ENCODE data around the gene DPYD.

DPYD gene

DNA sequence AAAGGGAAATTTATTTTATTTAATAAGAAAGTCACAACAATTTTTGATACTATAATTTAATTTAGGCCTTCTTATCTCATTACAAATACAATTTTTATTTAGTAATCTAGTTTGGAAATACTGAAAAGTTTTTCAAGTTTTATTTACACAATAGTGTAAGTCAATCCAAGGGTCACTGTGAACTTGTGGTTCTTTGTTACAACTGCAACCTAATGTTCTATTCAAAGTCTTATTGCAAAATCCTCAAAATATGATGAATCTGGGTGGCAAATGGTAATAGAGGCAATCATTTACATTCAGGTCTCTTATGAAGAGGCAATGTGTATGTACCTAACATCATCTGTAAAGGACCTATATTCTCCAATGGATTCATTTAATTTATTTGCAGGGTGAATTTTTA is 421.2 kb downstream of the DPYD start:
- DNase-seq = no peak
- no peak for TF ChIP-seq GATA1 (IDR thresholded peaks at IDR 0.05; ENCODE audit: low read depth, low read length)
- no peak for TF ChIP-seq POLR2A (IDR thresholded peaks at IDR 0.05; ENCODE audit: low read length)

DNA sequence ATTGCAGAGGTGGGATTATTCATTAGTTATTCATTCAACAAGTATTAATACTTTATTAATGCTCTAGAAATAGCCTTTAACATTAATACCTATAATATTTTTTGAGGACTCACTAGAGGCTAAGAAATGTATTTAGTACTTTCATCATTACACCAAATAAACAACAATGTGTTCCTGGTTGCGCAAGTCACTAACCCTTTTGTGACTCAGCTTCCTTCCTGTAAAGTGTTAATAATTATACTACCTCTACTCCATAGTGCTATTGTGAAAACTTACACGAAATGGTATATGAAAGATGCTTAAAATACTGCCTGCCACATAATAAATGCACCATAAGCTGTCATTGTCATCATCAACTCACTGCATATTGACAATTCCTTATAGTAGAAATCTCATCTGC is 431.0 kb downstream of the DPYD start:
- DNase-seq = no peak
- TF ChIP-seq POLR2A (IDR thresholded peaks at IDR 0.05; ENCODE audit: low read length) = no peak
- no peak for TF ChIP-seq GATA1 (IDR thresholded peaks at IDR 0.05; ENCODE audit: low read depth, low read length)

DNA sequence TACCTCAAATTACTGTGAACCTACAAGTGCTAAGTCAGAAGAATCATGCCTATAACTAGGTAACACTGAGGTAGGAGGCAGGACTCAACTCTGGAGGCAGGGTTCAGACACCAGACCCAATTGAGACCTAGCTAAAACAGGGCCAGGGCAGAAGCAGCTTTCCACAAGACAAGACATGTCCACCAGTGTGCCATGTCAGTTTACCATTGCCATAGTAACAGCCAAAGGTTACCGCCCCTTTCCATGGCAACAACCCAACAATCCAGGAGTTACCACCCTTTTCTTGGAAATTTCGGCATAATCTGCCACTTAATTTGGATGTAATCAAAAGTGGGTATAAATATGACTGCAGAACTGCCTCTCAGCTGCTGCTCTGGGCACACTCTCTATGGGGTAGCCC is 432.3 kb downstream of the DPYD start:
- TF ChIP-seq POLR2A (IDR thresholded peaks at IDR 0.05; ENCODE audit: low read length) = no peak
- TF ChIP-seq GATA1 (IDR thresholded peaks at IDR 0.05; ENCODE audit: low read depth, low read length) = no peak
- peak; percentile 6 to 14 for DNase-seq

DNA sequence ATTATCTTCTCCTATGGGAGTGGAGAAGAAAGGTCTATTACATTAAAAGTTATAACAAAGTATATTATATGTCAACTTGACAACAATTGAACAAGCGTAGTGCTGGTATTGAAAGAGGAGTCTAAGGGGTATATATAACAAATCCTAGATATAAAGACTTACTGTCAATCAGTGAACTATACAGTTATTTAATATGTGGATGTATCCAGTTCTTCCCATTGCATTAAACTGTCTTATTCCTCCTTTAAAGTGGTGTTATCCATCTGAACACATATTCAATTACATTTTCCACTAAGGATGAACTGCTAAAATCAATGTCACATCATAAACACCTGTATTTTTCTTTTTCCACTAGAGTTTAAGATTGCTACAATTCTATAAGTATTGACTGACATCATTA is 438.8 kb downstream of the DPYD start:
- DNase-seq = no peak
- no peak for TF ChIP-seq GATA1 (IDR thresholded peaks at IDR 0.05; ENCODE audit: low read depth, low read length)
- no peak for TF ChIP-seq POLR2A (IDR thresholded peaks at IDR 0.05; ENCODE audit: low read length)

DNA sequence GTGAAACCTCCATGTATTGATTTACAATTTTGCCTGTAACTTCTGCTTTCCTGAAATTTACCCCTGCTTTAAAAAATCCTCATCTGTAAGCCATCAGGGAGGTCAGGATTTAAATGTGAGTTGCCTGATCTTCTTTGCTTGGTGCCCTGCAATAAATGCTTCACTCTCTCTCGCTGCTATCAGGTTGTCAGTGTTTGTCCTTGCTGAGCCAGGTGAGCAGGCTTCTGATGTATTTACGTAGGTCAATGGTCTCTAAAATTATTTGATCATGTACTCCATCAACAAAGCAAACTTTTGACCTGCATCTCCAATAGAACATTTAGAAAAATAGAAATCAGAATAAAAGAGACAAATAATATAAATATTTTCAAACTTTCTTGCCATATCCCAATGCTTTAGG is 453.4 kb downstream of the DPYD start:
- no peak for TF ChIP-seq POLR2A (IDR thresholded peaks at IDR 0.05; ENCODE audit: low read length)
- no peak for TF ChIP-seq GATA1 (IDR thresholded peaks at IDR 0.05; ENCODE audit: low read depth, low read length)
- no peak for DNase-seq

DNA sequence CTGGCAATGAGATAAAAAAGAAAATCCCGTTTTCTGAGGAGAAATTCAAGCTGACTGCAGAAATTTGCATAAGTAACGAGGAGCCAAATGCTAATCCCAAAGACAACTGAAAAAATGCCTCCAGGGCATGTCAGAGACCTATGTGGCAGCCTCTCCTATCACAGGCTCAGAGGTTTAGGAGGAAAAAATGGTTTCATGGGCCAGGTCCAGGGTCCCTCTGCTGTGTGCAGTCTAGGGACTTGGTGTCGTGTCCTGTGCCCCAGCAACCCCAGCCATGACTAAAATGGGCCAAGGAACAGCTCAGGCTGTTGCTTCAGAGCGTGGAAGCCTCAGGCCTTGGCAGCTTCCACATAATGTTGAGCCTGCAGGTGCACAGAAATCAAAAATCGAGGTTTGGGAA is 456.5 kb downstream of the DPYD start:
- DNase-seq = no peak
- TF ChIP-seq POLR2A (IDR thresholded peaks at IDR 0.05; ENCODE audit: low read length) (no peak), GATA1 (IDR thresholded peaks at IDR 0.05; ENCODE audit: low read depth, low read length) (no peak)

DNA sequence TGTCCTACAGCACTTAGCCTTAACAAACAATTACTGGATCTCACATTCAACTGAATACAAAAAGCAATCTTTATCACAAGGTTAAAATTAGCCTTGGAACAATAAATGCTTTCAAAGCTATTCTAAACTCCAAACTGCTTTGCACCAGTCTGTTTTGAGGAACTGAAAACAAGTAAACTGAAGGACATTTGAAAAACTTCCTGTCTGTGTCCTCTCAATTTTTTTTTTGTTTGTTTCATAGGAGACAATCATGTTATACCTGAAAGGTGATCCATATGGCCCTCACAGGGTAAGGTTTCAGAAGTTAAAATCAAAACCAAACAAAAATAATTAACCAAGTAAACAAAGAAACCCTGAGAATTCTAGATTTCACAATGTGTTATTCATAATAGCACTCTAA is 459.1 kb downstream of the DPYD start:
- TF ChIP-seq GATA1 (IDR thresholded peaks at IDR 0.05; ENCODE audit: low read depth, low read length) (no peak), POLR2A (IDR thresholded peaks at IDR 0.05; ENCODE audit: low read length) (no peak)
- no peak for DNase-seq

DNA sequence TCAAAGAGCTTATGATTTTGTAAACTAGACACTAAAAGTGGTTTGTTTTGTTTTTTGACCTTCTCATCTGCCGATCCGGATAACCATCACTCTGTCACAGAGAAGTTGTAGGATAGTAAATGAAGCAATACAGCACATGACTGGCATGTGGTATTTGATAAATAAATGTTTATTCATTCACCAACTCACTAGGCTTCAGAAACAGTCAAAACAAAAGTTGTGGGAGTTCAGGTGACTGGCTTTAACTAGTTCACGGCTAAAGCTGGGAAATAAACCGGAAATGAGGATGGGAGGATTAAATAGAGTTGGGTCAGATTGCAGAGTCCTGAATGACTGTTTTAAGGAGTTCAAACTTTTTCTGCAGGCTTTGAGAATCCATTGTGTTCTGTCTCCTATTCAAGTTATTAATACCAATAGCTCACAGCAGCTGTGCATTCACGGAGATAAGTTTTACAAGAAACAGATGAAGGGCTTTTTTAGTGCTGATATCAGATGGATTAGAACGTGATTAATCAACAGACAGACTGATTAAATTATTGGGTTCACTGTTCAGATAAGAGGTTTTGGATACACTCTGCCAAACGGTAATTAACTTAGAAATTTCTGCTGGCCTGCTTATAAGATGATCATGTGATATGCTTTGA is 463.3 kb downstream of the DPYD start:
- DNase-seq = no peak
- no peak for TF ChIP-seq GATA1 (IDR thresholded peaks at IDR 0.05; ENCODE audit: low read depth, low read length)
- TF ChIP-seq POLR2A (IDR thresholded peaks at IDR 0.05; ENCODE audit: low read length) = no peak

DNA sequence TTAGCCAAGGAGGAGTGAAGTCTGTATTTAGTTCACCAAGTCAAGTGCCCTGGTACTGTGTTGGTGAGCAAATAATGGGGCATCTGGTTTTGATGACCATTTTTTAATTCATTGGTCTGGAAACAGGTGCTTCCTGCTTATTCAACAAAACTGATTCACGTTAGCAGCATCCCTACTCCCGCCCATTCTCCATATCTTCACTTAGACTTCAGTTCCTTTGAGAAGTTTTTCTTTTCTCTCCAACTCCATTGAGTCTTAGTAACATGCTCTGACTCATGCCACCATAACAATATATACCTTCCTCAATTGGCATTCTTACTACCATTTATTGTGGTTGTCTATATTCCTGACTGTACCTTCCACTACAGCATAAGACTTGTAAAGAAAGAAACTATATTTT is 468.9 kb downstream of the DPYD start:
- TF ChIP-seq GATA1 (IDR thresholded peaks at IDR 0.05; ENCODE audit: low read depth, low read length) = no peak
- TF ChIP-seq POLR2A (IDR thresholded peaks at IDR 0.05; ENCODE audit: low read length) = no peak
- DNase-seq = no peak

DNA sequence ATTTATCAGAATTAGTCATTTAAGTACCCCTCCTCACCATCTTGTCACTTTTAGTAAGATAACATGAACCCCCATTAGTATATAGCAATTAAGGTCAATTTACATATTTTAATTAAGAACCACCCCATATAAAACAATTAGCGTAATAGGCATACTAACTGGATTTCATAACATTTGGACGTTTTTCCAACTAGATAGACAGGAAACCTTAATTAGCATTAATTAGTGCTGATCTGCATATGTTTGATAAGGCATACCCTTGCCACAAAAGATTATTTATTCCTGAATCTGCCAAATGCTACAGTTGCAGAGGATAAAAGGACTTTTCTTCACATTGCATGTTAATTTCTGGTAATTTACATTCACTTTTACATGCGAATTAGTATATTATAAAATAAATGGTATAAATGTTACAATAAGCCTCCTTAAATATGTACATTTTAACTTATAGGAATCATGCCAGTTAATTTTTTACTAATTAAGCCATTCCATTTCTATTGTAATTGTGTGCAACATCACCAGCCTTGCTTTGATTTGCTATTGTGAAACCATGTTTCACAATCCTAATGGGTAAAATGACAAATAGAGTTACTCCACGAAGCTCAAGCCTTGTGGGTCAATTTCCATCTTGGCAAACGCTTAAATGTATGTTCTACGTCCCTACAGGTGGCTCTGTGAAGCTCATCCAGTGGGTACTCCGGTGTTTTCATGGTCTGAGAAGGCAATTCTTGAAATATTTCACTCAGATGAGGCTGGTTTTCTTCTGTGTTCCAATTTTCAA is 469.6 kb downstream of the DPYD start:
- TF ChIP-seq GATA1 (IDR thresholded peaks at IDR 0.05; ENCODE audit: low read depth, low read length) = no peak
- TF ChIP-seq POLR2A (IDR thresholded peaks at IDR 0.05; ENCODE audit: low read length) = no peak
- DNase-seq = no peak

DNA sequence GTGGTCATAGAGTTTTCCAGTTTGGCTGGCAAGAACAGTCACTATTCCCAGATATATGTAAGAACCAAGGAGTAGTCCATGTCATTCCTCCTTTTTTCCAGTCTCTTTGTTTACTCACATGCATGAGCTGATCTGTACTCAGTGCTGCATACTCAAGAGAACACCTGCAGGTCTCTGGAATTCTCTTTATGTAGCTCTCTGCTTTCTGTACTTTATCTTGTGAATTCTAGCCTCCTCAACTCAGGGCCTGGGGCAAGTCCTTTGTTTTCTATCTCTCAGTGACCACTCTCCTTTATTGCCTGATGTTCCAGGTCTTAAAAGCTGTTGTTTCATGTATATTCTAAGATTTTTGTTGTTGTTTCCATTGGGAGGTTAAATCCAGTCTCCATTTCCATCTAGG is 478.9 kb downstream of the DPYD start:
- DNase-seq = no peak
- TF ChIP-seq POLR2A (IDR thresholded peaks at IDR 0.05; ENCODE audit: low read length) (no peak), GATA1 (IDR thresholded peaks at IDR 0.05; ENCODE audit: low read depth, low read length) (no peak)

DNA sequence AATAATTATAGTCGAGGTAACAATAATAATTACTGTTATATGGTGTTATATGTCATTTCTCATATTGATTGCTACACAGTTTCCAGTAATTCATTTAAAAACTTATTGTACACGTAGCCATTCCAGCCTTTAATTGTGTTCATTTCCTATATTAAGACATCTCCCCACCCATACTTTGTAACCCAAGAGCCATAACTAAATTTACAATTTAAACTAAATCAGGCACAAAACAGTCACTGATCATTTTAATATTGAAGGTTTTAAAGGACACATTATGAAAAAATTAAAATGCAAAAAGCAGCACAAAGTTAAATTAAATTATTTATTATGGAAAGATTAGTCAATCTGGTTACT is 487.0 kb downstream of the DPYD start:
- DNase-seq = no peak
- no peak for TF ChIP-seq GATA1 (IDR thresholded peaks at IDR 0.05; ENCODE audit: low read depth, low read length)
- TF ChIP-seq POLR2A (IDR thresholded peaks at IDR 0.05; ENCODE audit: low read length) = no peak

DNA sequence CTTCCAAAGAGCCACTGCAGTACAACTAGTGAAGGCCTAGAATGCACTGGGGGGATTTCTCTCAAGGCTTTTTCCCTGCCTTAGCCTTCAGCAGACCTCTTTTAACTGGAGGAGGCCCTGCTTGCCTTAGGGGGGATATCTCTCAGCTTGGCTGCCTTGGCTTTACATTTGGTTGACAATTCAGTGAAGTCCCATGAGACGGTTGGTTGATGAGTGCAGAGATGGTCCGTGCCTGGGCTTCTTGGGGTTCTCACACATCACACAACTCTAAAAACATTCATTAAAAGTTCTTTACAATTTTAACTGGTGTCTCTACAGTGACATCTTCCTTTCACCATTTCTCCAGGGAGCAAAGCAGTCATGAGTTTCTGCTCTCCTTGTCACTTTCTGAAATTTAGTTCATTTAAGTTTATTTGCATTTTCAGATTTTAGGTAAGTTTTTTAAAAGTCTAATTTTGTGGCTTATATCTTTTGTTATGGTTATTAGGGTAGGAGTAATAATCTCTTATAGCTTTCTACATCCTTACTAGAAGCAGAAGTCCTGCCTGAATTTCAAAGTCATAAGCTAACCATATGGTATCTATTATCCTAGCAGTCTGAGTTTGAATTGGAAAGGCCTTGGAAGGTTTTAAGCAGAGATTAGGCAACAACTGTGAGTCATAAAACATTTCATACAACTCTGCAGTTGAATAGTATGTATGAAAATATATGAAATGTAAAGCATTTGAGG is 487.6 kb downstream of the DPYD start:
- TF ChIP-seq POLR2A (IDR thresholded peaks at IDR 0.05; ENCODE audit: low read length) = no peak
- no peak for TF ChIP-seq GATA1 (IDR thresholded peaks at IDR 0.05; ENCODE audit: low read depth, low read length)
- no peak for DNase-seq

DNA sequence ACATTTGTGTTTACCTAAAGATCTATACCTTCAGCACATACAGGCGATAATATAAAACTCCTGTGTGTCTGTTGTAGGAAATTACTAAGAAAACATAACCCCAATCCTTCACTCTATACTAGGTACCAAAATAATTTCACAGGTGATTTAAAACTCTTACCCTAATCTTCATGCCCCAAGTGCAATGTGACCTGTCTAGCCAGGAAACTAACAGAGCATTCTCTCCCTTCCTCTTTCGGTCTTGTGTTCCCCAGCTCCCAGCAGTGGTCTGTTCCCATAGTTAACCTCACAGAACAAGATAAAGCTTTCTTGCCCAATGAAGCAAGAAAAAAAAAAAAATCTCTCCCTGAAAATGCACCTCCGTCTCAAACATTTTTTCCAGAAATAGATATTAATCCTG is 493.5 kb downstream of the DPYD start:
- TF ChIP-seq GATA1 (IDR thresholded peaks at IDR 0.05; ENCODE audit: low read depth, low read length) (no peak), POLR2A (IDR thresholded peaks at IDR 0.05; ENCODE audit: low read length) (no peak)
- DNase-seq = no peak

DNA sequence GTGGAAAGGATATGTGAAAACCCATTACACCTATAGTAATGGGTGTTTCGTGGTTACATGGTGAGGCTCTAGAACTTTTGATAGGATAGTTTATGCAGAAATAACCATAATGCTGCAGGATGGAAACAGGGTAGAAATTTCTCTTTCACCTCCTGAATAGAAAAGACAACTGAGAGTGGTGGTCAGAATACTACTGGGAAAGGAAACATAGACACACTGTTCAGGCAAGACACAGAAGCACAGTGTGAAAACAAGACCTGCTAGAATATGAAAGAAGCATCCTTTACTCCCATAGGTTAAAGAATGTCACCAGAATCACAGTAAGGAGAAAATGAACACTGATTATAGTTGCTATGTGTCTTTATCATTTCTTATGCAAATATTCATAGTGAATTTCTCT is 496.6 kb downstream of the DPYD start:
- no peak for DNase-seq
- TF ChIP-seq GATA1 (IDR thresholded peaks at IDR 0.05; ENCODE audit: low read depth, low read length) = no peak
- no peak for TF ChIP-seq POLR2A (IDR thresholded peaks at IDR 0.05; ENCODE audit: low read length)
